Endothelial cell (in vitro differentiated cells): Measurements from ENCODE around the gene FBL. TPM values are rescaled to one million over a fixed set of nuclear protein-coding genes. Genes with fewer than 3 reads are reported as not detected.

Experiments
- DNase-seq: peaks from one replicate; pipeline ENCODE4 v3.0.0; 2021; ENCODE audit warnings: low spot score
- H3K27ac Mint-ChIP-seq: one replicate; pipeline ENCODE4 v1.8.0; 2021; ENCODE audit warnings: mixed read lengths, inconsistent platforms; ENCODE audit not compliant: unreplicated experiment
- H3K27me3 Mint-ChIP-seq: one replicate; pipeline ENCODE4 v1.8.0; 2021; ENCODE audit warnings: mild to moderate bottlenecking, moderate library complexity, mixed read lengths, inconsistent platforms; ENCODE audit not compliant: unreplicated experiment
- H3K36me3 Mint-ChIP-seq: one replicate; pipeline ENCODE4 v1.8.0; 2021; ENCODE audit warnings: mild to moderate bottlenecking, low read depth, mixed read lengths, inconsistent platforms; ENCODE audit not compliant: unreplicated experiment
- H3K4me1 Mint-ChIP-seq: one replicate; pipeline ENCODE4 v1.8.0; 2021; ENCODE audit warnings: mild to moderate bottlenecking, mixed read lengths, inconsistent platforms; ENCODE audit not compliant: unreplicated experiment
- H3K4me3 Mint-ChIP-seq: one replicate; pipeline ENCODE4 v1.8.0; 2021; ENCODE audit warnings: mild to moderate bottlenecking, mixed read lengths, inconsistent platforms; ENCODE audit not compliant: unreplicated experiment
- H3K9me3 Mint-ChIP-seq: one replicate; pipeline ENCODE4 v1.8.0; 2021; ENCODE audit warnings: mixed read lengths, inconsistent platforms; ENCODE audit not compliant: unreplicated experiment
- CTCF ChIP-seq: fragments of 200-600 bp; sonication (generic); IDR thresholded peaks from one replicate; pipeline ENCODE4 v1.5.0; 2021; ENCODE audit warnings: antibody characterized with exemption; ENCODE audit not compliant: unreplicated experiment
- total RNA-seq: library from RNA; stranded (reverse); fragmentation: NEBNext Ultra II Directional; extraction: Animal tissue kit (Norgen Biotek cat#: 25700); gene quantifications from one replicate; pipeline ENCODE4 v1.2.1, GENCODE V29; 2021; ENCODE audit not compliant: unreplicated experiment

FBL gene
- total RNA-seq, 1 donor from 2014 or later, result 271 TPM

- DNase-seq, result no peak
- no peak overlapping the region for H3K27ac Mint-ChIP-seq
- H3K36me3 Mint-ChIP-seq, result no peaks in the 10 kb centered on the region
- no peak for TF ChIP-seq CTCF
- no peaks in the 10 kb centered on the region for H3K9me3 Mint-ChIP-seq
- H3K4me1 Mint-ChIP-seq, result peaks cover 5% of the 10 kb centered on the region
- no peak overlapping the region for H3K4me3 Mint-ChIP-seq
- peaks cover 6% of the 10 kb centered on the region for H3K27me3 Mint-ChIP-seq
These were observed 26.0 kb upstream of the FBL start for GRCh38 chr19:39871886-39872866.

- peaks cover 6% of the 10 kb centered on the region for H3K27me3 Mint-ChIP-seq
- H3K4me3 Mint-ChIP-seq, result no peak overlapping the region
- no peaks in the 10 kb centered on the region for H3K9me3 Mint-ChIP-seq
- TF ChIP-seq CTCF, result no peak
- no peak for DNase-seq
- H3K27ac Mint-ChIP-seq, result no peak overlapping the region
- no peaks in the 10 kb centered on the region for H3K36me3 Mint-ChIP-seq
- peaks cover 5% of the 10 kb centered on the region for H3K4me1 Mint-ChIP-seq
These were observed 25.2 kb upstream of the FBL start for GRCh38 chr19:39871362-39871761.

GRCh38 chr19:39870171-39870971, 24.2 kb upstream of the FBL start:
- Mint-ChIP-seq H3K9me3 (no peaks in the 10 kb centered on the region), H3K4me3 (no peak overlapping the region), H3K27ac (no peak overlapping the region), H3K27me3 (peaks cover 3% of the 10 kb centered on the region), H3K4me1 (peaks cover 5% of the 10 kb centered on the region), H3K36me3 (no peaks in the 10 kb centered on the region)
- DNase-seq, result no peak
- no peak for TF ChIP-seq CTCF

GRCh38 chr19:39867952-39868351, 21.8 kb upstream of the FBL start:
- DNase-seq, result no peak
- TF ChIP-seq CTCF, result no peak
- H3K4me1 Mint-ChIP-seq, result peaks cover 5% of the 10 kb centered on the region
- H3K27ac Mint-ChIP-seq, result no peak overlapping the region
- peaks cover 1% of the 10 kb centered on the region for H3K27me3 Mint-ChIP-seq
- H3K9me3 Mint-ChIP-seq, result no peaks in the 10 kb centered on the region
- no peaks in the 10 kb centered on the region for H3K36me3 Mint-ChIP-seq
- no peak overlapping the region for H3K4me3 Mint-ChIP-seq

GRCh38 chr19:39867133-39867532, 21.0 kb upstream of the FBL start:
- no peak overlapping the region for H3K27ac Mint-ChIP-seq
- no peaks in the 10 kb centered on the region for H3K9me3 Mint-ChIP-seq
- H3K4me1 Mint-ChIP-seq, result peaks cover 5% of the 10 kb centered on the region

More at GRCh38 chr19:39867133-39867532, 21.0 kb upstream of the FBL start:
- no peak for DNase-seq
- TF ChIP-seq CTCF, result no peak
- no peaks in the 10 kb centered on the region for H3K27me3 Mint-ChIP-seq
- H3K36me3 Mint-ChIP-seq, result no peaks in the 10 kb centered on the region
- no peak overlapping the region for H3K4me3 Mint-ChIP-seq
